Natural killer cell (primary cell): ENCODE measurements around the gene LNX1. TPM values are rescaled to one million over a fixed set of nuclear protein-coding genes. Genes with fewer than 3 reads are reported as not detected.

Experiments
- ATAC-seq, 3 donors: fragments of 150-1000 bp in 2 of 3; fragments of 200-7000 bp in 1 of 3; cut with Tn5 transposase; 1 replicate in 1 of 3; 2 replicates in 2 of 3; pipeline ENCODE4 v1.10.0; 2021; ENCODE audit warnings: mild to moderate bottlenecking in 2 of 3, moderate library complexity in 2 of 3
- DNase-seq, 2 donors: peaks; one replicate each; pipeline versions ENCODE4 v3.0.0 to v3.0.0-alpha.2; 2013 to 2021; ENCODE audit warnings: mixed read lengths in 1 of 2
- H3K27ac ChIP-seq: one replicate; pipeline ENCODE4 v1.5.1; 2013; ENCODE audit warnings: mild to moderate bottlenecking, low read length
- H3K27me3 ChIP-seq: one replicate; pipeline ENCODE4 v1.6.1; 2013; ENCODE audit warnings: low read length; ENCODE audit not compliant: control insufficient read depth, insufficient read depth
- H3K36me3 ChIP-seq: one replicate; pipeline ENCODE4 v1.6.1; 2013; ENCODE audit warnings: low read length; ENCODE audit not compliant: control insufficient read depth, insufficient read depth
- H3K4me1 ChIP-seq: one replicate; pipeline ENCODE4 v1.6.1; 2013; ENCODE audit warnings: low read length; ENCODE audit not compliant: control insufficient read depth, insufficient read depth
- H3K4me3 ChIP-seq: one replicate; pipeline ENCODE4 v1.5.1; 2013; ENCODE audit warnings: low read length
- H3K9me3 ChIP-seq: one replicate; pipeline ENCODE4 v1.6.1; 2013; ENCODE audit warnings: low read length; ENCODE audit not compliant: control insufficient read depth, insufficient read depth
- H3K27ac Mint-ChIP-seq, 2 donors: one replicate each; pipeline ENCODE4 v1.8.0; 2022; ENCODE audit warnings: mild to moderate bottlenecking in 2 of 2, mixed read lengths in 2 of 2, moderate library complexity in 1 of 2
- H3K27me3 Mint-ChIP-seq, 2 donors: one replicate each; pipeline ENCODE4 v1.8.0; 2022; ENCODE audit warnings: low read depth in 2 of 2, mixed read lengths in 2 of 2
- H3K36me3 Mint-ChIP-seq: one replicate; pipeline ENCODE4 v1.8.0; 2022; ENCODE audit warnings: mixed read lengths
- H3K4me1 Mint-ChIP-seq, 2 donors: one replicate each; pipeline ENCODE4 v1.8.0; 2022; ENCODE audit warnings: mixed read lengths in 2 of 2
- H3K4me3 Mint-ChIP-seq: one replicate; pipeline ENCODE4 v1.8.0; 2022; ENCODE audit warnings: mild to moderate bottlenecking, moderate library complexity, mixed read lengths
- H3K9me3 Mint-ChIP-seq, 2 donors: one replicate each; pipeline ENCODE4 v1.8.0; 2022; ENCODE audit warnings: mixed read lengths in 2 of 2
- CTCF ChIP-seq: fragments of 200-600 bp; IDR thresholded peaks from one replicate; pipeline ENCODE4 v1.8.0; 2022; ENCODE audit warnings: antibody characterized with exemption
- WGBS: methylation state at CpG from one replicate; pipeline ENCODE4 v1.1.7; 2013; ENCODE audit warnings: missing lambda C conversion rate; ENCODE audit not compliant: insufficient coverage; 5-methylcytosine and 5-hydroxymethylcytosine counted together
- intact Hi-C: fragments of 100-400 bp; cut with micrococcal nuclease; formaldehyde crosslinking; loops from one replicate; pipeline ENCODE4 v1.14.2; 2022
- total RNA-seq, 4 donors: library from RNA; stranded (reverse); fragments of 120-200 nt in 1 of 4; gene quantifications; one replicate each; pipeline versions ENCODE4 v1.2.3 to v1.2.4, GENCODE V29; 2013 to 2022

LNX1 gene
- total RNA-seq, 3 donors from 2014 or later (not counting 1 experiment from before 2014, with no cell fraction given) = not detected

DNA sequence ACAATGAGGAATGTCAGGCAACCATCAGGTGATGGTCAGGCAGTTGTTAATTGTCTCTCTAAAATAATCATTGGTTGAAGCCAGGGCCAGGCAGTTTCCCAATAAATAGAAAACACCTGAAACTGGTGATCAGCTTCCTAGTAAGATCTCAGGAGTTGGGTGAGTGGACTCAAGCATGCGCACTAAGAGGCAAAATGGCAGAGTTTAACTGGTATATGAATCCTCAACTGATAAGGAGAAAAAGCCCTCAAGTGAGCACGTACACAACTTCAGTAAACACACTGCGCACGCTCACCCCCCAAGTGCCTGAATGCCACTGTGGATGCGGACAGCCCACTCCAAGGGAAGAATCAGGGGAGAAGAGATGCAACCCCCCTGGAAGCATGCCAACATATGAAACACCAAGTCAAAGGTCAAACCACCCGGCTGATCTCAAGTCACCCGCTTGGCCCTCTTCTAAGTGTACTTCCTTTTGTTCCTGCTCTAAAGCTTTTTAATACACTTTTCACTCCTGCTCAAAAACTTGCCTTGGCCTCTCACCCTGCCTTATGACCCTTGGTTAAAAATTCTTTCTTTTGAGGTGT is 39.9 kb downstream of the LNX1 start:
- DNase-seq = no peak
- Mint-ChIP-seq H3K27ac (no peak overlapping the region), H3K4me1 (no peaks in the 10 kb centered on the region), H3K9me3 (peaks cover 0 to 3% of the 10 kb centered on the region in 2 donors), H3K4me3 (no peak overlapping the region), H3K27me3 (peaks cover 0 to 5% of the 10 kb centered on the region in 2 donors), H3K36me3 (no peaks in the 10 kb centered on the region)
- 96% methylated on average over 7 of the region's 7 CpGs for WGBS
- no peaks in the 10 kb centered on the region for H3K27me3 ChIP-seq
- no peak overlapping the region for H3K4me3 ChIP-seq
- ATAC-seq = no peak
- intact Hi-C loops = no loop called here
- no peaks in the 10 kb centered on the region for H3K36me3 ChIP-seq
- no peak overlapping the region for H3K27ac ChIP-seq
- H3K4me1 ChIP-seq = no peaks in the 10 kb centered on the region
- no peak for TF ChIP-seq CTCF
- no peaks in the 10 kb centered on the region for H3K9me3 ChIP-seq

DNA sequence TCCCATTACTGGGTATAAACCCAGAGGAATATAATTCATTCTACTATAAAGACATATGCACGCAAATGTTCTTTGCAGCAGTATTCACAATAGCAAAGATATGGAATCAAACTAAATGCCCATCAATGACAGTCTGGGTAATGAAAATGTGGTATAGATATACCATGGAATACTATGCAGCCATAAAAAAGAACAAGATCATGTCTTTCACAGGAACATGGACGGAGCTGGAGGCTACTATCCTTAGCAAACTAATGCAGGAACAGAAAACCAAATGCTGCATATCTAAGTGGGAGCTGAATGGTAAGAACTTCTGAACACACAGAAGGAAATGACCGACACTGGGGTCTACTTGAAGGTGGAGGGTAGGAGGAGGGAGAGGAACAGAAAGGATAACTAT is 42.6 kb downstream of the LNX1 start:
- Histone ChIP-seq H3K9me3 (no peaks in the 10 kb centered on the region), H3K4me1 (no peaks in the 10 kb centered on the region), H3K4me3 (no peak overlapping the region), H3K27me3 (no peaks in the 10 kb centered on the region), H3K36me3 (no peaks in the 10 kb centered on the region), H3K27ac (no peak overlapping the region)
- DNase-seq (no peak), ATAC-seq (no peak)
- H3K27me3 Mint-ChIP-seq = peaks cover 0 to 5% of the 10 kb centered on the region in 2 donors
- no peak overlapping the region for H3K4me3 Mint-ChIP-seq
- intact Hi-C loops = no loop called here
- no peaks in the 10 kb centered on the region for H3K4me1 Mint-ChIP-seq
- 92% methylated on average over 3 of the region's 3 CpGs for WGBS
- no peak for TF ChIP-seq CTCF
- H3K27ac Mint-ChIP-seq = no peak overlapping the region
- H3K36me3 Mint-ChIP-seq = no peaks in the 10 kb centered on the region
- no peaks in the 10 kb centered on the region for H3K9me3 Mint-ChIP-seq

- no peaks in the 10 kb centered on the region for H3K4me1 Mint-ChIP-seq
- no peak overlapping the region for H3K27ac Mint-ChIP-seq
- H3K27me3 Mint-ChIP-seq = peaks cover 0 to 5% of the 10 kb centered on the region in 2 donors
- Histone ChIP-seq H3K4me1 (no peaks in the 10 kb centered on the region), H3K27me3 (no peaks in the 10 kb centered on the region), H3K4me3 (no peak overlapping the region), H3K36me3 (no peaks in the 10 kb centered on the region), H3K9me3 (no peaks in the 10 kb centered on the region), H3K27ac (no peak overlapping the region)
- intact Hi-C loops = no loop called here
- no peaks in the 10 kb centered on the region for H3K36me3 Mint-ChIP-seq
- WGBS = 5% methylated on average over 2 of the region's 2 CpGs
- DNase-seq (no peak), ATAC-seq (no peak)
- H3K4me3 Mint-ChIP-seq = no peak overlapping the region
- no peaks in the 10 kb centered on the region for H3K9me3 Mint-ChIP-seq
- TF ChIP-seq CTCF = no peak
Observed at GRCh38 chr4:53547983-53548382, 43.3 kb downstream of the LNX1 start.

GRCh38 chr4:53545942-53546581 is 45.2 kb downstream of the LNX1 start:
- H3K27ac Mint-ChIP-seq = no peak overlapping the region
- H3K4me1 Mint-ChIP-seq = no peaks in the 10 kb centered on the region
- ATAC-seq (no peak), DNase-seq (no peak)
- H3K27me3 ChIP-seq = no peaks in the 10 kb centered on the region
- no peaks in the 10 kb centered on the region for H3K36me3 ChIP-seq
- intact Hi-C loops = no loop called here
- H3K27me3 Mint-ChIP-seq = peaks cover 0 to 5% of the 10 kb centered on the region in 2 donors
- no peaks in the 10 kb centered on the region for H3K4me1 ChIP-seq
- TF ChIP-seq CTCF = no peak
- 89% methylated on average over 2 of the region's 3 CpGs for WGBS
- no peaks in the 10 kb centered on the region for H3K9me3 ChIP-seq
- H3K4me3 Mint-ChIP-seq = no peak overlapping the region
- no peaks in the 10 kb centered on the region for H3K9me3 Mint-ChIP-seq
- no peaks in the 10 kb centered on the region for H3K36me3 Mint-ChIP-seq
- H3K4me3 ChIP-seq = no peak overlapping the region
- no peak overlapping the region for H3K27ac ChIP-seq
